GM18873 (cell line): ENCODE measurements around the gene PHOSPHO1.

Experiments used
- ATAC-seq: cut with Tn5 transposase; IDR thresholded peaks from one replicate; pipeline ENCODE4 v1.9.1; 2021; ENCODE audit warnings: mild to moderate bottlenecking, moderate library complexity, moderate number of reproducible peaks; ENCODE audit not compliant: unreplicated experiment, low FRiP score

The PHOSPHO1 gene

GRCh38 chr17:49247944-49248343 lies 17.4 kb upstream of the PHOSPHO1 start:
- ATAC-seq, result no peak

- ATAC-seq, result no peak
Observed at GRCh38 chr17:49244839-49245238, 14.3 kb upstream of the PHOSPHO1 start.

- no peak for ATAC-seq
Observed at GRCh38 chr17:49242813-49243212, 12.2 kb upstream of the PHOSPHO1 start.

GRCh38 chr17:49241692-49242397 lies 11.3 kb upstream of the PHOSPHO1 start:
- no peak for ATAC-seq

- no peak for ATAC-seq
Observed at GRCh38 chr17:49241040-49241439, 10.5 kb upstream of the PHOSPHO1 start.

GRCh38 chr17:49240619-49241018 lies 10.0 kb upstream of the PHOSPHO1 start:
- no peak for ATAC-seq

GRCh38 chr17:49239963-49240362 lies 9.4 kb upstream of the PHOSPHO1 start:
- ATAC-seq, result no peak

- no peak for ATAC-seq
Observed at GRCh38 chr17:49235896-49236295, 5.3 kb upstream of the PHOSPHO1 start.

- no peak for ATAC-seq
Observed at GRCh38 chr17:49234509-49235080, 4.0 kb upstream of the PHOSPHO1 start.

GRCh38 chr17:49231563-49231894 lies 942 bp upstream of the PHOSPHO1 start:
- ATAC-seq, result no peak

- ATAC-seq, result no peak
Observed at GRCh38 chr17:49229805-49230600, 584 bp downstream of the PHOSPHO1 start.

- ATAC-seq, result no peak
Observed at GRCh38 chr17:49229076-49229804, 1.3 kb downstream of the PHOSPHO1 start.

- no peak for ATAC-seq
Observed at GRCh38 chr17:49227436-49228261, 2.9 kb downstream of the PHOSPHO1 start.

GRCh38 chr17:49226771-49227435 lies 3.7 kb downstream of the PHOSPHO1 start:
- ATAC-seq, result no peak

GRCh38 chr17:49225554-49226236 lies 4.9 kb downstream of the PHOSPHO1 start:
- ATAC-seq, result no peak

- no peak for ATAC-seq
Observed at GRCh38 chr17:49224997-49225337, 5.6 kb downstream of the PHOSPHO1 start.

- ATAC-seq, result no peak
Observed at GRCh38 chr17:49224198-49224996, 6.2 kb downstream of the PHOSPHO1 start.

- no peak for ATAC-seq
Observed at GRCh38 chr17:49223517-49224197, 6.9 kb downstream of the PHOSPHO1 start.
